Ovary (tissue), 9 donors: ENCODE measurements around the gene ZNF345. TPM values are rescaled to one million over a fixed set of nuclear protein-coding genes. Genes with fewer than 3 reads are reported as not detected.
A peak's percentile ranks its signal among the peaks of the same experiment; 100 is the strongest.

Experiments used
- DNase-seq, 5 donors: peaks; one replicate each; pipeline ENCODE4 v3.0.0-alpha.2; 2019 to 2020
- H3K27ac ChIP-seq, 2 donors: fragments of 200-600 bp; one replicate each; pipeline versions ENCODE4 v1.5.1 to v1.8.0; 2019 to 2022
- H3K27me3 ChIP-seq: fragments of 200-600 bp; one replicate; pipeline ENCODE4 v1.8.0; 2022
- H3K36me3 ChIP-seq: fragments of 200-600 bp; sonication (generic); one replicate; pipeline ENCODE4 v1.5.1; 2019
- H3K4me1 ChIP-seq: one replicate; pipeline ENCODE4 v1.8.1; 2013; ENCODE audit warnings: mild to moderate bottlenecking, moderate library complexity; ENCODE audit not compliant: insufficient read depth
- H3K4me3 ChIP-seq: fragments of 200-600 bp; sonication (generic); one replicate; pipeline ENCODE4 v1.5.1; 2017
- H3K9me3 ChIP-seq, 2 donors: fragments of 200-600 bp in 1 of 2; sonication (generic) in 1 of 2; one replicate each; pipeline versions ENCODE4 v1.5.1 to v1.8.1; 2013 to 2019; ENCODE audit warnings: mild to moderate bottlenecking in 1 of 2, moderate library complexity in 1 of 2
- EP300 ChIP-seq: sonication (generic); formaldehyde crosslinking; IDR thresholded peaks from one replicate; pipeline ENCODE4 v1.6.1; 2017; ENCODE audit warnings: antibody characterized with exemption
- POLR2A ChIP-seq: fragments of 450-650 bp; IDR thresholded peaks from one replicate; pipeline ENCODE4 v1.6.1; 2017; ENCODE audit warnings: antibody characterized with exemption, mild to moderate bottlenecking, moderate library complexity
- WGBS, 3 donors: extraction: QIAGEN DNeasy Blood & Tissue Kit in 1 of 3; methylation state at CpG; one replicate each; pipeline versions ENCODE4 v1.1.5 to v1.1.7; 2013 to 2017; 5-methylcytosine and 5-hydroxymethylcytosine counted together
- intact Hi-C, 4 donors: fragments of 100-400 bp; cut with DNase I; formaldehyde crosslinking; loops; one replicate each; pipeline versions ENCODE4 v1.11.0 to v1.15.1; 2022 to 2023
- polyA plus RNA-seq, 2 donors: library from polyadenylated mRNA; stranded (reverse); fragments of 200-250 nt in 1 of 2; fragments of 350-450 nt in 1 of 2; fragmentation: Illumina TruSeq in 1 of 2; extraction: RNeasy Lipid Tissue Mini Kit (QIAGEN cat#74804) in 1 of 2; gene quantifications; one replicate each; pipeline ENCODE4 v1.2.3, GENCODE V29; 2013 to 2014
- total RNA-seq, 7 donors: library from RNA; depleted of rRNA in 2 of 7; stranded (reverse); fragments of >200 nt in 2 of 7; fragmentation: NEBNext Ultra II Directional in 3 of 7; extraction: Animal tissue kit (Norgen Biotek cat#: 25700) in 3 of 7; gene quantifications; one replicate each; pipeline versions ENCODE4 v1.1.0 to v1.2.4, GENCODE V29; 2016 to 2023
- TF ChIP-seq, protein P1 (sequence below), 3 donors: fragments of 450-650 bp in 2 of 3; fragments of 200-600 bp in 1 of 3; IDR thresholded peaks; one replicate each; pipeline versions ENCODE4 v1.5.1 to v1.8.0; 2016 to 2022; ENCODE audit warnings: antibody characterized with exemption in 3 of 3, mild to moderate bottlenecking in 1 of 3
- donor health status: DM: no; HTN: no; CAD: no; lungs with moderate emphysema.
- donor health status: DM: no; HTN: no; CAD: no.
- donor health status: Bipolar disorder and iron deficiency.
- donor health status: DM: yes; HTN: yes; CAD: no.
- donor health status: DM: no; HTN: no; CAD: no.
- donor health status: DM: yes; HTN: yes; CAD: no.

Gene ZNF345
- total and polyA plus RNA-seq, 9 donors, result 3.2 to 14.1 (median 9.1) TPM

- peak; percentile 83 to 89 (median 84) for DNase-seq
- 0 to 1% (median 0%) methylated on average over 56 of the region's 56 CpGs for WGBS, 3 donors
- intact Hi-C loops, result no loop called here
- peak within 1 kb of the TSS; percentile 39 to 69 for H3K27ac ChIP-seq
- H3K9me3 ChIP-seq, result peaks cover 3 to 11% of the 10 kb centered on the region in 2 donors
- H3K36me3 ChIP-seq, result no peaks in the 10 kb centered on the region
- no peaks in the 10 kb centered on the region for H3K27me3 ChIP-seq
- H3K4me3 ChIP-seq, result peak within 1 kb of the TSS; percentile 57
- peaks cover 2% of the 10 kb centered on the region for H3K4me1 ChIP-seq
- TF ChIP-seq POLR2A, result peak; percentile 25
- TF ChIP-seq EP300, result no peak
Observed at GRCh38 chr19:36837906-36838783, 12.5 kb upstream of the ZNF345 start, which contains the start of gene ZNF790. TSS of gene ZNF790 (minus strand) at chr19:36838387. CDS start at chr19:36825619, 12,768 bp downstream.

DNA sequence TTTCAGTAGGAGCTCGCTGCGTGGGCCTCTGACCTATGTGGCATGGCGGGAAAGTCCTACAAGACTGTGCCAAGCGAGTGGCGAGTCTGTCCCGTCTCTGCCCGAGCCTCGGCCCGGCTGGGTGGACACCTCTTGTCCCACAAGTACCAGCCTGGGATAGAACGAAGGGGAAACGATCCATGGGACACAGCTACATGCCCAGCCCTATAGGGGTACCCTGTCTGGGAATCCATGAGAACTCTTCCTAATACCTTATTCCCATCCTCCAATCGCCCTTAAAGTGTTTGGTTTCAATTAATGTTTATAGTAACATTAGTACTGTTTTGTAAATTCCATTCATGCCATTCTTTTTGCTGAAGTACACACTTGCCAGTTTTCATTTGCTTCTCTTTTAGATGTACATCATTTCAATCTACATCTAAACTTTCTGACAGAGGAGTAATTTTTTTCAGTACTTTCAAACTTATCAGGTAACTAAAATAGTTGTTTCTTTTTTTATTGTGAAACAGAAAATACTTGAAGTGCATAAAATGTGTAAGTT is 11.8 kb upstream of the ZNF345 start:
- Histone ChIP-seq H3K27ac (peak overlapping the region; percentile 39 to 69), H3K4me1 (peaks cover 2% of the 10 kb centered on the region), H3K36me3 (no peaks in the 10 kb centered on the region), H3K9me3 (peaks cover 0 to 10% of the 10 kb centered on the region in 2 donors), H3K27me3 (no peaks in the 10 kb centered on the region), H3K4me3 (peak overlapping the region; percentile 57)
- 0 to 4% (median 1%) methylated on average over 12 of the region's 12 CpGs for WGBS, 3 donors
- intact Hi-C loops, result no loop called here
- TF ChIP-seq EP300, result no peak
- no peak for DNase-seq

DNA sequence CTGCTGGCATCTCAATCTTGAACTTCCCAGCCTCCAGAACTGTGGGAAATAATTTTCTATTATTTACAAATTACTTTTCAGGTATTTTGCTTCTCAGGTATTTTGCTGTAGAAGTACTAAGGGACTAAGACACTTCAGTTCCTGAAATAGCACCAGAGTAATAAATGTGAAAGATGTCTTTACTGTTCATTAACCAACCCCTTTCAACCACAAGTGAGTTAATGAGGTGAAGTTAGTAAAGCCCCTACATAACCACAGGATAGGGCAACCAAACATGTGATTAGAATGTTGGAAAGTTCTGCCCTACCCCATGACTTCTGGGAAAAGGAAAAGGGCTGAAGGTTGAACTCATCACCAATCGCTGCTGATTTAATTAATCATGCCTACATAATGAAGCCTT is 2.7 kb upstream of the ZNF345 start:
- DNase-seq, result no peak
- 89 to 93% (median 92%) methylated on average over 1 of the region's 1 CpG for WGBS, 3 donors
- H3K27me3 ChIP-seq, result no peaks in the 10 kb centered on the region
- H3K36me3 ChIP-seq, result no peaks in the 10 kb centered on the region
- TF ChIP-seq POLR2A (no peak), EP300 (no peak)
- TF ChIP-seq, protein P1, sequence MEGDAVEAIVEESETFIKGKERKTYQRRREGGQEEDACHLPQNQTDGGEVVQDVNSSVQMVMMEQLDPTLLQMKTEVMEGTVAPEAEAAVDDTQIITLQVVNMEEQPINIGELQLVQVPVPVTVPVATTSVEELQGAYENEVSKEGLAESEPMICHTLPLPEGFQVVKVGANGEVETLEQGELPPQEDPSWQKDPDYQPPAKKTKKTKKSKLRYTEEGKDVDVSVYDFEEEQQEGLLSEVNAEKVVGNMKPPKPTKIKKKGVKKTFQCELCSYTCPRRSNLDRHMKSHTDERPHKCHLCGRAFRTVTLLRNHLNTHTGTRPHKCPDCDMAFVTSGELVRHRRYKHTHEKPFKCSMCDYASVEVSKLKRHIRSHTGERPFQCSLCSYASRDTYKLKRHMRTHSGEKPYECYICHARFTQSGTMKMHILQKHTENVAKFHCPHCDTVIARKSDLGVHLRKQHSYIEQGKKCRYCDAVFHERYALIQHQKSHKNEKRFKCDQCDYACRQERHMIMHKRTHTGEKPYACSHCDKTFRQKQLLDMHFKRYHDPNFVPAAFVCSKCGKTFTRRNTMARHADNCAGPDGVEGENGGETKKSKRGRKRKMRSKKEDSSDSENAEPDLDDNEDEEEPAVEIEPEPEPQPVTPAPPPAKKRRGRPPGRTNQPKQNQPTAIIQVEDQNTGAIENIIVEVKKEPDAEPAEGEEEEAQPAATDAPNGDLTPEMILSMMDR (IDR thresholded peaks at IDR 0.05), result no peak
- peaks cover 5% of the 10 kb centered on the region for H3K4me1 ChIP-seq
- H3K4me3 ChIP-seq, result no peak overlapping the region
- intact Hi-C loops, result no loop called here
- H3K9me3 ChIP-seq, result peaks cover 0 to 2% of the 10 kb centered on the region in 2 donors
- no peak overlapping the region for H3K27ac ChIP-seq

DNA sequence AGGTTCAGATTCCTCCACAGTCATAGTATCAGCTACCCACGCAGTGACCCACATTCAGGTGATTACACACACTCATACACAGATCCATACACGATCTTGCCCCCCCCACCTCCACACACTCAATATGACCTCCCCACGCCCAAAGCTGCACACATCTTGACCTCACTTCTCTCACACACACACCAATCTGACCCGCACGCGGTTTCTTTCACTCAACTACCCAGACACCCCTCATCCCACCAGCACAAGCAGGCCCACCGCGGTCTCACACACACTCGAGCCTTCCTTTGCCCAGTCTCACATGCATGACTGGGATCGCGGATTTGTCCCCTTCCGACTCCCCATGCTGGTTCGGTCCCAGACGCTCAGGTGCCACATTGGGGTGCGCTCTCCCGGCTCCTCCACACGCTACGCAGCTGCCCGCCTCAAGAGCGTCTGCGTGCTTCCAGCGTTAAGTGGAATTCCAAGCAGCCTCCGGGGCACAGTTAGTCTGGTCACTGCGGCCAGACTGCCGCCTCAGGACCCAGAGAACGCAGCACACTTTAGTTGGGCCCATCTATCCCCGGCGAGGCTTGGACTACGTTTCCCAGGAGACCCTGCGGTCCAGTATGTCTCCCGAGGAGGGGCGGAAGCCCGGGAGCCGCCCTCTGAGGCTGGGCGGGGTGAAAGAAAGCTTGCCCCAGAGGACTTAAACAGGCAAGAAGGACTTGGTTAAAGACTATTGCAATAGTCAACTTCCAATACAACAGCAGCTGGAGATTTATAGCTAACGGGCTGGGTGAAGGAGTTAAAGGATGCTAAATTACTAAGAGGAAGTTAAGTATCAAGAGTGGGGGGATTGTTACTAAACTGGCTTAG is 746 bp upstream of the ZNF345 start:
- peak; percentile 84 to 90 (median 86) for DNase-seq
- TF ChIP-seq, protein P1 (IDR thresholded peaks at IDR 0.05), result no peak
- peak; percentile 40 for TF ChIP-seq POLR2A

GRCh38 chr19:36851898-36852297 is 1.2 kb downstream of the ZNF345 start:
- TF ChIP-seq EP300, result no peak
- TF ChIP-seq POLR2A, result no peak
- TF ChIP-seq, protein P1 (IDR thresholded peaks at IDR 0.05), result no peak
- Histone ChIP-seq H3K27ac (no peak overlapping the region), H3K27me3 (no peaks in the 10 kb centered on the region), H3K36me3 (no peaks in the 10 kb centered on the region), H3K9me3 (peaks cover 0 to 4% of the 10 kb centered on the region in 2 donors), H3K4me3 (no peak overlapping the region), H3K4me1 (peaks cover 5% of the 10 kb centered on the region)
- DNase-seq, result no peak
- WGBS, 3 donors, result 91 to 97% (median 97%) methylated on average over 3 of the region's 3 CpGs
- intact Hi-C loops, result no loop called here

More for the DNA sequence above, 746 bp upstream of the ZNF345 start:
- H3K9me3 ChIP-seq, result no peaks in the 10 kb centered on the region
- H3K4me1 ChIP-seq, result peaks cover 5% of the 10 kb centered on the region
- no peaks in the 10 kb centered on the region for H3K27me3 ChIP-seq
- intact Hi-C loops, result no loop called here
- no peaks in the 10 kb centered on the region for H3K36me3 ChIP-seq
- H3K4me3 ChIP-seq, result peak overlapping the region; percentile 88
- peak overlapping the region; percentile 55 to 74 for H3K27ac ChIP-seq
- 0 to 1% (median 1%) methylated on average over 36 of the region's 36 CpGs for WGBS, 3 donors
